K562 (cell line): ENCODE results near the gene ANO6. TPM values are rescaled to one million over a fixed set of nuclear protein-coding genes. Genes with fewer than 3 reads are reported as not detected.

ENCODE experiments used
- ATAC-seq: fragments of 200-7000 bp; cut with Tn5 transposase; 3 replicates; pipeline ENCODE4 v1.9.1; 2020; ENCODE audit warnings: moderate library complexity
- BruUV-seq: library from RNA; stranded (reverse); fragments of 400-500 nt; replicated peaks from 2 replicates; lab custom pipeline; 2021; lab: Mats Ljungman, UMichigan
- CTCF ChIA-PET: fragments of 300-600 bp; formaldehyde crosslinking; extraction: SDS; loops from one replicate; lab custom pipeline; 2021; ENCODE audit warnings: low intra/inter-chr PET ratio; lab: Yijun Ruan, JAX
- POLR2A ChIA-PET: fragments of 300-600, 350-650 bp; sonication (Branson Sonifier 250); formaldehyde crosslinking; extraction: SDS; loops from one replicate; lab custom pipeline; 2021; ENCODE audit warnings: antibody characterized with exemption, inconsistent platforms; lab: Yijun Ruan, JAX
- DNase-seq, 4 experiments: peaks; one replicate each; pipeline versions ENCODE4 v3.0.0 to v3.0.0-alpha.2; 2011 to 2018; ENCODE audit warnings: low spot score in 3 of 4, mixed read lengths in 3 of 4; ENCODE audit errors: extremely low read depth in 1 of 4
- FAIRE-seq: peaks from 2 replicates; lab custom pipeline; 2011; peaks lifted over from hg19 to GRCh38; lab: Jason Lieb, UNC
- H2AFZ ChIP-seq: 2 replicates; pipeline ENCODE4 v1.6.0; 2011; ENCODE audit warnings: low read depth, low read length, control low read depth, inconsistent platforms
- H3K27ac ChIP-seq: fragments of 200-600 bp; 3 replicates; pipeline ENCODE4 v1.8.0; 2011; ENCODE audit warnings: low read depth, mild to moderate bottlenecking, control low read depth, inconsistent platforms, low read length, moderate library complexity, mixed read lengths; ENCODE audit errors: extremely low read depth
- H3K27me3 ChIP-seq, 2 experiments: fragments of 300-600 bp in 1 of 2; 2 replicates in 1 of 2; 3 replicates in 1 of 2; pipeline versions ENCODE4 v1.6.0 to v1.8.0; 2011; ENCODE audit warnings: inconsistent platforms in 2 of 2, low read length in 2 of 2, mild to moderate bottlenecking in 1 of 2, mixed read lengths in 1 of 2, moderate library complexity in 1 of 2; ENCODE audit not compliant: control insufficient read depth in 2 of 2, insufficient read depth in 2 of 2
- H3K36me3 ChIP-seq: fragments of 300-600 bp; 3 replicates; pipeline ENCODE4 v1.8.0; 2011; ENCODE audit warnings: mild to moderate bottlenecking, low read length, inconsistent platforms; ENCODE audit not compliant: control insufficient read depth, insufficient read depth
- H3K4me1 ChIP-seq, 2 experiments: fragments of 200-600 bp in 1 of 2; replicated peaks in 1 of 2; 2 replicates in 1 of 2; 3 replicates in 1 of 2; pipeline versions ENCODE4 v1.5.1 to v1.8.0; 2011; ENCODE audit warnings: inconsistent platforms in 2 of 2, low read length in 2 of 2, mild to moderate bottlenecking in 1 of 2, mixed read lengths in 1 of 2, moderate library complexity in 1 of 2; ENCODE audit not compliant: control insufficient read depth in 2 of 2, insufficient read depth in 2 of 2
- H3K4me2 ChIP-seq: 2 replicates; pipeline ENCODE4 v1.6.1; 2011; ENCODE audit warnings: low read length, control low read depth, inconsistent platforms, mixed read lengths; ENCODE audit not compliant: insufficient read depth
- H3K4me3 ChIP-seq: fragments of 200-600 bp; sonication (generic), shearing (Covaris generic); 2 replicates; pipeline ENCODE4 v1.5.1; 2016; ENCODE audit warnings: control low read depth, inconsistent platforms
- H3K79me2 ChIP-seq: fragments of 200-600 bp; 3 replicates; pipeline ENCODE4 v1.8.0; 2011; ENCODE audit warnings: low read length, inconsistent platforms; ENCODE audit not compliant: control insufficient read depth, insufficient read depth
- H3K9ac ChIP-seq, 2 experiments: 2 replicates each; pipeline versions ENCODE4 v1.6.0 to v1.6.1; 2011; ENCODE audit warnings: low read depth in 2 of 2, low read length in 2 of 2, control low read depth in 1 of 2, inconsistent platforms in 1 of 2, mild to moderate bottlenecking in 1 of 2, mixed read lengths in 1 of 2; ENCODE audit not compliant: insufficient read depth in 1 of 2
- H3K9me1 ChIP-seq: one replicate; pipeline ENCODE4 v1.6.0; 2011; ENCODE audit warnings: inconsistent platforms, mild to moderate bottlenecking, low read length, moderate library complexity; ENCODE audit not compliant: control insufficient read depth, insufficient read depth
- H3K9me3 ChIP-seq: replicated peaks from 2 replicates; pipeline ENCODE4 v1.5.1; 2011; ENCODE audit warnings: low read depth, low read length, inconsistent platforms; ENCODE audit not compliant: control insufficient read depth, insufficient read depth
- H4K20me1 ChIP-seq: replicated peaks from 2 replicates; pipeline ENCODE4 v1.6.1; 2011; ENCODE audit warnings: low read length, inconsistent platforms, mixed read lengths; ENCODE audit not compliant: control insufficient read depth, insufficient read depth
- BCOR ChIP-seq: fragments of 450-650 bp; IDR thresholded peaks from 2 replicates; pipeline ENCODE4 v1.6.1; 2016
- BMI1 ChIP-seq: fragments of 150-350 bp; IDR thresholded peaks from 2 replicates; pipeline ENCODE4 v1.6.1; 2014; ENCODE audit warnings: low read length
- EGR1 ChIP-seq: fragments of 450-650 bp; conservative IDR thresholded peaks from 2 replicates; pipeline ENCODE4 v1.6.1; 2017; ENCODE audit warnings: mild to moderate bottlenecking
- ELF1 ChIP-seq: fragments of 200-800 bp; sonication (Bioruptor generic); IDR thresholded peaks from 2 replicates; pipeline ENCODE4 v1.6.1; 2016; ENCODE audit warnings: missing genetic modification characterization, missing compliant biosample characterization
- ESRRA ChIP-seq: fragments of 450-650 bp; IDR thresholded peaks from 2 replicates; pipeline ENCODE4 v1.6.1; 2014; ENCODE audit warnings: low read depth, mild to moderate bottlenecking, moderate library complexity, borderline replicate concordance
- ETS2 ChIP-seq: IDR thresholded peaks from 2 replicates; pipeline ENCODE4 v1.6.1; 2016; ENCODE audit warnings: borderline replicate concordance, missing genetic modification characterization, mild to moderate bottlenecking, moderate library complexity, missing compliant biosample characterization; ENCODE audit not compliant: poor library complexity, severe bottlenecking
- KLF1 ChIP-seq: fragments of 450-650 bp; IDR thresholded peaks from 2 replicates; pipeline ENCODE4 v1.6.1; 2016; ENCODE audit warnings: missing genetic modification characterization, missing compliant biosample characterization
- MAFG ChIP-seq: fragments of 450-650 bp; conservative IDR thresholded peaks from 2 replicates; pipeline ENCODE4 v1.6.1; 2016; ENCODE audit warnings: missing genetic modification characterization, missing compliant biosample characterization
- MEIS2 ChIP-seq: fragments of 450-650 bp; IDR thresholded peaks from 2 replicates; pipeline ENCODE4 v1.6.1; 2014; ENCODE audit warnings: mild to moderate bottlenecking; ENCODE audit not compliant: partially characterized antibody
- NR1H2 ChIP-seq: sonication (generic); formaldehyde crosslinking; IDR thresholded peaks from 2 replicates; pipeline ENCODE4 v1.4.0; 2020; ENCODE audit warnings: mild to moderate bottlenecking, missing genetic modification reagents
- RFX1 ChIP-seq: fragments of 450-650 bp; IDR thresholded peaks from 2 replicates; pipeline ENCODE4 v1.6.1; 2016; ENCODE audit warnings: mild to moderate bottlenecking, moderate library complexity
- RFX7 ChIP-seq: fragments of 250-450 bp; sonication (Bioruptor Pico); IDR thresholded peaks from 2 replicates; pipeline ENCODE4 v1.5.1; 2021; ENCODE audit warnings: mild to moderate bottlenecking
- SRSF7 ChIP-seq: fragments of 200-400 bp; formaldehyde crosslinking; optimal IDR thresholded peaks from 2 replicates; pipeline ENCODE3; 2017; ENCODE audit warnings: mild to moderate bottlenecking, low read depth, low read length
- TFAP4 ChIP-seq: sonication (generic); formaldehyde crosslinking; IDR thresholded peaks from 2 replicates; pipeline ENCODE4 v1.8.0; 2022; ENCODE audit warnings: missing genetic modification reagents, mild to moderate bottlenecking, moderate library complexity, borderline replicate concordance
- THRB ChIP-seq: fragments of 450-650 bp; formaldehyde crosslinking; conservative IDR thresholded peaks from 2 replicates; pipeline ENCODE4 v1.4.0; 2022; ENCODE audit warnings: mild to moderate bottlenecking, missing genetic modification characterization
- ZNF224 ChIP-seq: sonication (generic); formaldehyde crosslinking; IDR thresholded peaks from 2 replicates; pipeline ENCODE4 v1.8.0; 2022; ENCODE audit warnings: mild to moderate bottlenecking, missing genetic modification reagents
- ZNF79 ChIP-seq: fragments of 250-450 bp; sonication (Bioruptor Pico); IDR thresholded peaks from 2 replicates; pipeline ENCODE4 v1.4.0; 2020; ENCODE audit warnings: low read depth, mild to moderate bottlenecking, moderate library complexity
- WGBS: fragments of 100-300 bp; shearing (Covaris generic); methylation state at CpG from one replicate; pipeline ENCODE4 v1.1.6; 2016; ENCODE audit warnings: low coverage, mixed read lengths; ENCODE audit not compliant: insufficient coverage; ENCODE audit errors: missing lambda C conversion rate; 5-methylcytosine and 5-hydroxymethylcytosine counted together
- in situ Hi-C: fragments of 300-500 bp; cut with MboI; formaldehyde crosslinking; loops from 4 replicates; pipeline ENCODE4 v1.15.0; 2018; ENCODE audit warnings: inconsistent platforms, mixed read lengths
- intact Hi-C: fragments of 100-400 bp; cut with micrococcal nuclease; formaldehyde crosslinking; loops from 2 replicates; pipeline ENCODE4 v1.14.2; 2022
- polyA plus RNA-seq, 8 experiments: library from polyadenylated mRNA; depleted of rRNA in 4 of 8; stranded (reverse) in 5 of 8; unstranded in 3 of 8; fragments of >200 nt; fragmentation: Nextera tagmentation in 2 of 8; fragmentation: Illumina TruSeq in 1 of 8; extraction: Ambion mirVana in 2 of 8; extraction: Trizol in 1 of 8; gene quantifications; 2 replicates each; pipeline versions ENCODE4 v1.2.1 to v1.2.3, GENCODE V29; 2011 to 2014; ENCODE audit warnings: inconsistent platforms in 1 of 8, missing spikeins in 1 of 8
- total RNA-seq, 7 experiments: library from RNA; depleted of rRNA in 6 of 7; stranded (reverse); fragments of >200 nt in 6 of 7; fragmentation: Illumina TruSeq in 2 of 7; extraction: Trizol in 2 of 7; gene quantifications; 2 replicates each; pipeline versions ENCODE4 v1.2.1 to v1.2.3, GENCODE V29; 2011 to 2021; ENCODE audit warnings: low replicate concordance in 1 of 7
- TF ChIP-seq, protein P1 (sequence below): sonication (generic); formaldehyde crosslinking; IDR thresholded peaks from 2 replicates; pipeline ENCODE4 v1.9.0; 2022; ENCODE audit warnings: mild to moderate bottlenecking, missing genetic modification reagents

The ANO6 gene
- total and polyA plus RNA-seq, 9 of the 15 experiments (the other 6 are each of a cell fraction or from before 2014, with no cell fraction given) = 3.5 to 24.7 (median 20.3) TPM

DNA sequence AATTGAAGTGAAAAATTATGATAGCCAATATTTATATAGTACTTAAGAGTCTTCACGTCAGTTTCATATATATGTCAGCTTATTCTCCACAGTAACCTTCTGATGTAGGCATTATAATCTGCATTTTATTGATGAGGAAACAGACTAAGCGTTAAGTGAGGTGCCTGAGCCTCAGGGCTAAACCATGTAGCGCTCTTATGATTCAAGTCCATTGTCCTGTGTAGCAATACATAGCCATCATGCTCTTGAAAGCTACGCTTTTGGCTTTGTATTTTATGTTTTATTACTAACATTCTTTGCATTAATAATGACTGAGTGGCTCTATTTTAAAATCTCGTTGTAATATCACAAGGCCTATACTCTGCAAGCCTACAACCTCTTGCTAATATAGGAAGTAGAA, 79.0 kb downstream of the ANO6 start:
- Histone ChIP-seq H4K20me1 (no peaks in the 10 kb centered on the region), H3K9me3 (no peaks in the 10 kb centered on the region), H3K4me3 (no peak overlapping the region), H3K27ac (no peak overlapping the region), H2AFZ (no peak overlapping the region), H3K4me1 (peaks cover 11 to 44% of the 10 kb centered on the region in 2 experiments; a peak in 4 of 5 replicates), H3K79me2 (peaks cover 10% of the 10 kb centered on the region; the same call in 2 of the 3 replicates), H3K4me2 (no peak overlapping the region), H3K36me3 (no peaks in the 10 kb centered on the region), H3K9ac (no peak overlapping the region), H3K27me3 (no peaks in the 10 kb centered on the region), H3K9me1 (no peaks in the 10 kb centered on the region)
- 81% methylated on average over 5 of the region's 5 CpGs for WGBS
- FAIRE-seq = no peak
- ChIA-PET POLR2A (no interaction called here), CTCF (no interaction called here)
- DNase-seq = no peak
- no peak for TF ChIP-seq EGR1
- no peak for TF ChIP-seq NR1H2 (CRISPR knock-in tag)
- no peak for TF ChIP-seq RFX7 (CRISPR knock-in tag)
- no peak for TF ChIP-seq SRSF7
- TF ChIP-seq ETS2 (tag) = no peak
- no peak for TF ChIP-seq KLF1 (tag)
- TF ChIP-seq ELF1 (tag) = no peak
- TF ChIP-seq BCOR = no peak
- TF ChIP-seq TFAP4 = no peak
- no peak for TF ChIP-seq THRB (CRISPR knock-in tag)
- TF ChIP-seq MEIS2 = no peak
- TF ChIP-seq ZNF79 (CRISPR knock-in tag) = no peak
- no peak for TF ChIP-seq MAFG (tag)
- no peak for TF ChIP-seq BMI1
- TF ChIP-seq RFX1 = no peak
- no peak for TF ChIP-seq ZNF224 (CRISPR knock-in tag)
- no peak for TF ChIP-seq ESRRA
- TF ChIP-seq, protein P1, sequence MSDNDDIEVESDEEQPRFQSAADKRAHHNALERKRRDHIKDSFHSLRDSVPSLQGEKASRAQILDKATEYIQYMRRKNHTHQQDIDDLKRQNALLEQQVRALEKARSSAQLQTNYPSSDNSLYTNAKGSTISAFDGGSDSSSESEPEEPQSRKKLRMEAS = no peak
- BruUV-seq = no TSS peak
- no peak for ATAC-seq
- intact Hi-C loops (no loop called here), in situ Hi-C loops (no loop called here)
